IPS-11a (cell line): ENCODE measurements around the gene LCN15.
"Not testable (repeated sequence)": the region's sequence is repeated elsewhere in the genome, so short reads cannot be mapped to it uniquely, and the experiment has no call there.

Source experiments
- H3K4me3 ChIP-seq: one replicate; pipeline ENCODE4 v1.5.1; 2013; ENCODE audit warnings: low read depth, low read length, control low read depth

The LCN15 gene

DNA sequence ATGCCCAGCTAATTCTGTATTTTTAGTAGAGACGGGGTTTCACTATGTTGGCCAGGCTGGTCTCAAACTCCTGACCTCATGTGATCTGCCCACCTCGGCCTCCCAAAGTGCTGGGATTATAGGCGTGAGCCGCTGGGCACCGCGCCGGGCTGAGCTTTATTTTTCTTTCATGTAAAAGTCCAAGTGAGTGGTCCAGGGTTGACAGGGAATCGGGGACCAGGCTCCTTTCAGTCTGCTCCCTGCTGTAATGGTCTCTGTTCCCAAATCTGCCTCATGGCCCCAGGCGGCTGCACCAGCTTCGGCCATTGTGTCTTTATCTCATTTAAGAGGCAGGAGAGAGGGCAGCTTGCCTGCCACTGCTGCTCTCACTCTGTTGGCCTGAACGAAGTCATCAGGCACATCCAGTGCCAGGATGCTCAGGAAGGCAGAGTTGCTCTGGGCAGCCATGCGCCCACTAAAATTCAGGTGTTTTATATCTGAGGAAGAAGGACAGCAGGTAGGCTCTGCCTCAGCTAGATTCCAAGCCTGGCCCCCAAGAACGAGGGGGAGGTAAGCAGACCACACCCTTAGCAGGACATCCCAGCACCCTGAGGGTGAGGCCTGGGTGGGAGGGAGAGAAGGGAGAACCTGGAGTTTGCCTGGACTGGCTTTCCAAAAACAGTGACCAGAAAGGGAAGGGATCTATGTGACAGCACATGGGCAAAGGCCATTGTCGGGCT lies 30.1 kb upstream of the LCN15 start:
- H3K4me3 ChIP-seq = no peak overlapping the region

DNA sequence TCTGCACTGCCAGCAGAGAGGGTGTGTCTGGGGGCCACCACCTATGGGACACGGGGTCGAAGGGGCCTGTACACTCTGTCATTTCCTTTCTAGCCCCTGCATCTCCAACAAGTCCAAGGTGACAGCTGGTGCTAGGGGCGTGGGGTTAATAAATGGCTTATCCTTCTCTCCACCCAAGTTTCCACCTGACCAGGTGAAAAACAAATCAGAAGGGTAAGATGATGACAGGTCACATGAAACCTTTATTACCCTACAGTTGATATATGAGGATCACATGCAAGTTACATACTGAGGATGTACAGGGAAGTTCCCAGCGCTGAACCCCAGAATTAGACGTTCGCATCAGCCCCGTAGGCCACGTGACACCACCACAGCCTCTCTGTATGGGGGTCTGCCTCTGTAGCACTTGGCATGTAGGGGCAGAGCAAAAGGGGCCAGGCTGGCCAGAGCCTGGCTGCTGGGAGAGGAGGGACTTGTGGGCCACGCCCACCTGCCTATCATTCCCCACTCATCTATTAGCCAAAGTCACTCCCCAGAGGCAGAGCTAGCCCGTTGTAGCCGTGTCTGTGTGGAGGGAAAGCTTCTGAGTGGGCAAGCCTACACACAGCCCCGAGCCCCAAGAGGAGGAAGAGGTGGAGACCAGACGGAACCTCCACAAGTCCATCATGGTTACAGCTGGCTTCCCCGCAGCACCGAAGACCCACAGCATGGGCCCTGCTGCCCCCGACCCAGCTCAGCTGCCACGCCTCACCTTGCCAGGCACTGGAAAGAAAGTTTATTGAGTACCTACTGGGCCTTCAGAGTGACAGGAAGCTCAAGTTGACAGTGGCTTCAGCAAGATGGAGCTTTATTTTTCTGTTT lies 29.0 kb upstream of the LCN15 start:
- H3K4me3 ChIP-seq = no peak overlapping the region

DNA sequence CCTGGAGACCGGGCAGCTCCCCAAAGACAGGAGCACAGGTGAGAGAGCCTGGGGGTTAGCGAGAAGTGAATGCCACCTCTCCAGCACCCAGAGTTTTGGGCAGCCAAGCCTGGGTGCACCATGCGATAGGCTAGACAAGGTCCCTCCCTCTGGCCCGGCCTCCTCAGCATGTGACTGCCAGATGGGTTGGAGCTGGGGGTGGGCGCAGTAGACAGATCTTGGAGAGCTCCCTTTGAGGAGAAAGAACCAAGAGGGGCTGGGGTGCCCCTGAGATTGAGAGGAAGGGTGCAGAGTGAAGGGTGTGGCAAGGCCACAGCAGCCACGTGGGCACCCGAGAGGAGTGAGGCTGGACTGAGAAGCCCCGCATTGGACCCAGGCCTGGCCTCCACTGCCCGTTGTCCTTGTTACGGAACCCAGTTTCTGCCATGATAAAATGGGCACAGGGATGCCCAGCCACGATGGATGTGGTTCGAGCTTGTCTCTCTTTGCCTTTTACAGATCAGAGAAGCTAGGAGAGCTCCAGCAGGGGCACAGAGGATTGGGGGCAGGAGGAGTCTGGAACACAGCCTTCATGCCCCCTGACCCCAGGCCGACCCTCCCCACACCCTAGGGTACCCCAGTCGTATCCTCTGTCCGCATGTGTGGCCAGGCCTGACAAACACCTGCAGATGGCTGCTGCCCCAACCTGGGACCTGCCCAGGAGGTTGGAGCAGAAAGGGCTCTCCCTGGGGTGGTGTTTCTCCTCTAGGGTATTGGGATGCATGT lies 28.2 kb upstream of the LCN15 start:
- no peak overlapping the region for H3K4me3 ChIP-seq

DNA sequence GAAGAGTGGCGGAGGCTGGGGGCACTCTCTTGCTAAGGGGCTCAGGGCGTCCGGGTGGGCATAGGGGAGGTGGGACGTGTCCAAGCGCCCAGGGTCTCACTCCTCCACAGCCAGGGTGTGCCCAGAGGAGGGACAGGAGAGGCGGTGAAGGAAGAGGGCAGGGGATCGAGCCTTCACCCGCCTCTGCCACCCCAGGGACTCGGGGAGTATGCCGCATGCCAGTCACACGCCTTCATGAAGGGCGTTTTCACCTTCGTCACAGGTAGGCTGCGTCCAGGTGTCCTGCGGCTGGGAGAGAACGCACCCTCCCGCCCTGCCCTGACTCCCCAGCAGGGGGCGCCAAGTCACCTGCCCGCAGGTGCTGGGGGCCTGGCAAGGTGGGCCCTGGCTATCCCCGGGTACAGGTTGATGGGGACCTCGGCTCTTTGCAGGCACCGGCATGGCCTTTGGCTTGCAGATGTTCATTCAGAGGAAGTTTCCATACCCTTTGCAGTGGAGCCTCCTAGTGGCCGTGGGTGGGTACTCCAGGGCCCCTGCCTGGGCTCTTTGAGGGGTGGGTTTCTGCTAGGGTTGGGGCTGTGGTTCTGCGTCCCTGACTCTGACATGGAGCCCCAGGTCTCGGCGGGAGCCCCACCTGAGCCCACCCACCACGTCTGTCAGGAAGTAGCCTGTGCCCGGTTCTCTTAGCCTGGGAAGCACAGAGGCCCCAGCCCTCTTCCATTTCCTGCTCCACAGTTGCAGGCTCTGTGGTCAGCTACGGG lies 27.4 kb upstream of the LCN15 start:
- H3K4me3 ChIP-seq = peak overlapping the region; percentile 69

DNA sequence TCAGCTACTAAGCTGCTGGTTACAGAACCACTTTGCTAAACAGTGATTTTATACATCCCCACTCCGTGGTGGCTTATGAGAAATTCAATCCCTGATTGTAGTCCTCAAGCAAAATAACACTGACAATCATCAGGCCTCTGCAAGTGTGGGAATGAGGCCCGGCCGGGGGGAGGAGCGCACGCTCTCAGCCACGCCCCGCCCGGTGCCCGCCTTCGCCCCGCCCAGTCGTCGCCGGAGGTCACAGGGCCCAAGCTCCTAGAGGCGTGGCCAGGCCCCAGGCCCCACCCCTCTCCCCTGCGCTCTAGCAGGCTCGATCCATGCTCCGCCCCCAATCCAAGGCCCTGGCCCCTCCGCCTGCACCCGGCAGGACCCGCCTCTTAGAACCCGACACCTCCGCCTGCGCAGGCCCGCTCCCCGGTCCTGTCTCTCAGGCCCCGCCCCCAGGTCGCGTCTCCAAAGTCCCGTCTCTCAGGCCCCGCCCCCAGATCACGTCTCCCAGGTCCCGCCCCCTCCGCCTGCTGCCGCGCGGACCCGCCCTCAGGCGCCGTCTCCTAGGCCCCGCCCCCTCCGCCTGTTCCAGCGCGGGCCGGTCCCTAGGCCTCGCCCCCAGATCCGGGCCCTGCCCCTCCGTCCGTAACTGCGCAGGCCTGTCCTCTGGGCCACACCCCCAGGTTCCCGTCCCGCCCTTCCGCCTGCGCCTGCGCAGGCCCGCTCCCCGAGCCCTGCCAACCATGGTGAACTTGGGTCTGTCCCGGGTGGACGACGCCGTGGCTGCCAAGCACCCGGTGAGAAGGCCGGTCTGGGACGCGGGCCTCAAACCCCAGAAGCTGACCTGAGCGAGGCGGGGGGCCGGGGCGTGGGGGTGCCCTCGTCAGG lies 26.6 kb upstream of the LCN15 start, which contains the start of gene TMEM141:
Gene TMEM141, plus strand, starts transcription at position 705 of the 876 bp plus-strand sequence. Its CDS starts 27 bp downstream, at position 732.
- H3K4me3 ChIP-seq = peak within 1 kb of the TSS; percentile 69

DNA sequence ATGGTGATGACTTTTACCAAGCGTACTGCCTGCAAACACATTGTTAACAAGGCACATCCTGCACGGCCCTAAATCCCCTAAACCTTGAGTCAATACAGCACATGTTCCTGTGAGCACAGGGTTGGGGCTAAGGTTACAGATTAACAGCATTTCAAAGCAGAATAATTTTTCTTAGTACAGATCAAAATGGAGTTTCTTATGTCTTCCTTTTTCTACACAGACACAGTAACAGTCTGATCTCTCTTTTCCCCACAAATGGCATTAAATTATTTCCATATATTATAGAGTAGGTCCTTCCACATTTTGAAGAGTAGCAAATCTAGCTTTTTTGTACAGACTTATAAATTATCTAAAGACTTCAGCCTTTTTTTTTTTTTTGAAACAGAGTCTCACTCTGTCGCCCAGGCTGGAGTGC lies 25.2 kb upstream of the LCN15 start:
- H3K4me3 ChIP-seq = no peak overlapping the region

DNA sequence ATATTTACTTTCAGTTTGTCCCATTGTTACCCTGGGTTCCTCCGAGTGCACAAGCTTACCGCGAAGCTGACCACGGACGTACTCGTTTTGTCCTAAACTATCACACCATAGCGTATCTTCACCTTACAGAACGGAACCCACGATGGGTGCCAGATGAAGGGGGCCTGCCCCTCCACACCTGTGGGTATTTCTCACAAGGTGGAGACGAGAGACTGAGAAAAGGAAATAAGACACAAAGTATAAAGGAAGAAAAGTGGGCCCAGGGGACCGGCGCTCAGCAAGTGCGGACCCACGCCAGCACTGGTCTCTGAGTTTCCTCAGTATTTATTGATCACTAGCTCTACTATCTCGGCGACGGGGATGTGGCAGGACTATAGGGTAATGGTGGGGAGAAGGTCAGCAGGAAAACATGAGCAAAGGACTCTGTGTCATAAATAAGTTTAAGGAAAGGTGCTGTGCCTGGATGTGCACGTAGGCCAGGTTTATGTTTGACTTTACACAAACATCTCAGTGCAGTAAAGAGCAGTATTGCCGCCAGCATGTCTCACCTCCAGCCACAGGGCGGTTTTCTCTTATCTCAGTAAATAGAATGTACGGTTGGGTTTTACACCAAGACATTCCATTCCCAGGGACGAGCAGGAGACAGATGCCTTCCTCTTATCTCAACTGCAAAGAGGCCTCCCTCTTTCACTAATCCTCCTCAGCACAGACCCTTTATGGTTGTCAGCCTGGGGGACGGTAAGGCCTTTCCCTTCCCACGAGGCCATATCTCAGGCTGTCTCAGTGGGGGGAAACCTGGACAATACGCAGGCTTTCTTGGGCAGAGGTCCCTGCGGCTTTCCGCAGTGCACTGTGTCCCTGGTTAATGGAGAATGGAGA lies 24.6 kb upstream of the LCN15 start:
- not testable (repeated sequence) for H3K4me3 ChIP-seq

DNA sequence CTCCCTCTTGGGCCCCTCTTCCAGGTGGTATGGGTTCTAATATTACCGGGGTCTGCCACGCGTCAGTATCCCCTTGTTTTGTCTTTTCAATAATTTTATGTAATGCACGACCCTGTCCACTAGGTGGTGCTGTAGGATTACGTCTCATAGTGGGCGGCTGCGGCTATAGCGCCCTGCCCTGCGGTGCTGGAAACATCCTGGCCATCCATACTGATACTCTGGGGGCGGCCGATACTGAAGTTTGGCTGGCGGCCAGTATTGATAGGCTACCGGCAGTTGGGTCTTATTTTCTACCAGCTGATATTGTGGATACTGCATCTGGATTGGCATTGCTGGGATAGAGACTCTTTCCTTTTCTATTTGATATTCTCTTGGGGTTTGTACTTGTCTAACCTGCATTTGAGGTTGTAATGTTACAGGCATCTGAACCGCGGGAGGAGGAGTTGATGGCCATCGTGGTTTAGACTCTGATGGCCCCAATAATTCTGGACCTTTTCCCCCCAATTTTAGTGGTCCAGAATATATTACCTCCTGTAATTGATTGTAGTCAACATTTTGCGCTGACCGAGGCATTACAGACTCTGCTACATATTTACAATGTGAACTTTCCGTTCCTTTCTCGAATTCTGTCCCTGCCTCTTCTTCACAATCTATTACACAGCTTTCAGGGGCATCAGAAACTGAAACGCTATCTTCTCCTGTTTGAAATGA lies 23.5 kb upstream of the LCN15 start:
- no peak overlapping the region for H3K4me3 ChIP-seq

DNA sequence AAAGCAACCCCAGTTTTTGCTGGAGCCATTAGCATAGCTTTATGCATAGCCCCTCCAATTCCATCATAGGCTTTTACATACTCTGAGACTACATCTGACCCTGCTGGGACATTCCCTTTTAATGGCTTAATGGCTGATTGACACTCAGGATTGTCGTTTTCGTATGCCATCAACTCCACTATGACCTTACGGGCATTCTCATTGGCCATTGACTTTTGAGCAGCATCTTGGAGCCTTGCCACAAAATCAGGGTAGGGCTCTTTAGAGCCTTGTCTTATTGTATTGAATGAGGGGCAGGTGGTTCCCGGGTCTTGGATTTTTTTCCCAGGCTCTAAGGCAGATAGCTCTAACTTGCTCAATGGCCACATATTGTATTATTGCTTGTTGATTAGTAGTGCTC lies 22.7 kb upstream of the LCN15 start:
- not testable (repeated sequence) for H3K4me3 ChIP-seq

DNA sequence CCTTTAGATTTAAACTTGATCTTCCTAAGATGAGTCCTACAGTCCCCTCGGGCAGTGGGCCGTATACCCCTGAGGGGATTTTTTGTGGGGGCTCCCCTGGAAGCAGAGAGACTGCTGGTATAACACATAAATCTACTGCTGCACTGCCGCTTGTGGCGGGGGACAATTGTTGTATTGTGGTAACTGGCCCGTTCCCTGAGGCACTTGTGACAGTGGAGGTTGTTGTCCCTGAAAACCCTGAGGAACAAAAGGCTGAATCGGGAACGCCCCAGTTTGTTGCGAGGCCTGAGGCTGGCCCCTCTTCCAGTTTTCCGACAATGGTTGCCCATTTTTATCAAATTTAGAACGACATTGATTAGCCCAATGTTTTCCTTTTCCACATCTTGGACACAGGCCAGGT lies 22.1 kb upstream of the LCN15 start:
- H3K4me3 ChIP-seq = no peak overlapping the region

DNA sequence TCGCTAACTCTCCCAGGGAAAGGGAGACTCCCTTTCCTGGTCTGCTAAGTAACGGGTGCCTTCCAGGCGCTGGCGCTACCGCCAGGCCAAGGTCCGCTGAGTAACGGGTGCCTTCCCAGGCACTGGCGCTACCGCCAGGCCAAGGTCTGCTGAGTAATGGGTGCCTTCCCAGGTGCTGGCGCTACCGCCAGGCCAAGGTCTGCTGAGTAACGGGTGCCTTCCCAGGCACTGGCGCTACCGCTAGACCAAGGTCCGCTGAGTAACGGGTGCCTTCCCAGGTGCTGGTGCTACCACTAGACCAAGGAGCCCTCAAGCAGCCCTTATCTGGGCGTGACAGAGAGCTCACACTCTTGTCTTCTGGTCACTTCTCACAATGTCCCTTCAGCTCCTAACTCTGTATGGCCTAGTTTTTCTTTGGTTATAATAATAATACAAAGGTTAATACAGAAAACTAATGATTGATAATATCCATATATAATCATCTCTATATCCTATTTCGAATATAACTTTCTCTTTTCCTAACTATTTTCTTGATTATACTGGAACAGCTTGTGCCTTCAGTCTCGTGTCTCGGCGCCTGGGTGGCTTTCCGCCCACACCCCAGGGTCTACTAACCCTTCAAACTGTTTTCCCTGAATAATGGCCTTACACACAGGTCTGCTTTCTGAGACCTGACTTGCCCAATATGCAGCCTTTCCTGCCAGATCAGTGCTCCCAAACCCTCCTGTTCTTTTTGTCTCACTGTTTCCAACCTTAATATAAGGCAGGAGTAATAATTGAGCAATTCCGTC lies 21.4 kb upstream of the LCN15 start:
- not testable (repeated sequence) for H3K4me3 ChIP-seq

DNA sequence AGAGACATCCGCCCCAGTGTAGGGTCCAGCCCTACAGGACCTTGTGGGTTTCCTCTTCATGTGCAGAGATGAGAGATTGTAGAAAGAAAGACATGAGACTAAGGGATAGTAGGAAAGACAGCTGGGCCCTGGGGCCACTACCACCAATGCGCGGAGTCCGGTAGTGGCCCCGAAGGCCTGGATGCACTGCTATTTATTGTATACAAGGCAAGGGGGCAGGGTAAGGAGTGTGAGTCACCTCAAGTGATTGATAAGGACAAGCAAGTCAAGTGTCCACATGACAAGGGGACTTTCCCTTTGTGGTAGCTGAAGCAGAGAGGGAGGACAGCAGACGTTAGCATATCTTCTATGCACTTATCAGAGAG lies 20.7 kb upstream of the LCN15 start:
- H3K4me3 ChIP-seq = no peak overlapping the region

DNA sequence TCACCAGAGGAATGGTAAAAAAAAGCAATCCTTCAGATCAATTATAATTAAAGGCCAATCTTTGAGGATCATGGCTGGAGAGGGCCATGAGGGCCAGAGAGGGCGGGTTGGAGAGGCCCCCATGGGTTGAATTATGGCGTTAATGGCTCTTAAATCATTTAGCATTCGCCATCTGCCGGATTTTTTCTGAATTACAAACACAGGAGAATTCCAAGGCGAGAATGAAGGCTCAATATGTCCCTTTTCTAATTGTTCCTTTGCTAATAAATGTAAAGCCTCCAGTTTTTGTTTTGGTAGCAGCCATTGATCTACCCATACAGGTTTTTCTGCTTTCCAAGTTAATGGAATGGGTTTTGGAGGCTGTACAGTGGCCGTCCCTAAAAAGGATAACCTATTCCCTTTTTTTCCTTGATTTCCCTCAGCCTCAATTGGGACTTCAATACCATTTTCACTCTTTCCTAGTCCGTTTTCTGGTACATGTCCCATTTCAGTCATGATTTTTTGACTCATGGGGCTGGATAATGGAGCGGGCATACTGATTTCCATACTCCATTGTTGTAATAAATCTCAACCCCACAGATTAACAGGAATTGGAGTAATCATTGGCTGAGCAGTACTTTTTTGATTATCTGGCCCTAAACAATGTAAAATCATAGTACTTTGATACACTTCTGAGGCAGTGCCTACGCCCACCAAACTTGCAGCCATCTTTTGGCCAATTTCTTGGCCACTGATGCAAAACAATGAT lies 20.1 kb upstream of the LCN15 start:
- no peak overlapping the region for H3K4me3 ChIP-seq

DNA sequence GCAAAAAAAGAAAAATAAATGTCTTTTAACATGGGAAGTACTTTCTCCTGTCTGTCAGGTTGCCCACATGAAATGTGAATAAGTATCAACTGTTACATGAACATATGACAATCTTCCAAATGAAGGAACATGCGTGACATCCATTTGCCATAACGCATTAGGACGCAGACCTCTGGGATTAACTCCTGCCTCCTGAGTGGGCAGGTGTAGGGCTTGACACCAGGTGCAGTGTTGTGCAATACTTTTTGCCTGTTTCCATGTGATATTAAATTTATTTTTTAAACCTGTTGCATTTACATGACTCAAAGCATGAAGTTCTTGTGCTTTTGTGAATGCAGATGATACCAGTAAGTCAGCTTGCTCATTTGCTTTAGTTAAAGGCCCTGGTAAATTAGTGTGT lies 18.1 kb upstream of the LCN15 start:
- no peak overlapping the region for H3K4me3 ChIP-seq

DNA sequence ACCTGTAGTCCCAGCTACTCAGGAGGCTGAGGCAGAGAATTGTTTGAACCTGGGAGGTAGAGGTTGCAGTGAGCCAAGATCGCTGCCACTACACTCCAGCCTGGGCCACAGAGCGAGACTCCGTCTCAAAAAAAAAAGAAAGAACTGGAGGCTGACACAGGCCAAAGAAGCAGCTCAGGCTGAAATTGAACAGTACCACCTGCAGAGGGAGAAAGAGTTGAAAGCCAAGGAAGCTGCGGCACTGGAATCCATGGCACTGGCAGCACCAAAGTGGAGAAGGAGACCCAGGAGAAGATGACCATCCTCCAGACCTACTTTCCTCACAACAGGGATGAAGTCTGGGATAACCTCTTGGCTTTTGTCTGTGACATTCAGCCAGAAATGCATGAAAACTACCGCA lies 15.5 kb upstream of the LCN15 start:
- no peak overlapping the region for H3K4me3 ChIP-seq

DNA sequence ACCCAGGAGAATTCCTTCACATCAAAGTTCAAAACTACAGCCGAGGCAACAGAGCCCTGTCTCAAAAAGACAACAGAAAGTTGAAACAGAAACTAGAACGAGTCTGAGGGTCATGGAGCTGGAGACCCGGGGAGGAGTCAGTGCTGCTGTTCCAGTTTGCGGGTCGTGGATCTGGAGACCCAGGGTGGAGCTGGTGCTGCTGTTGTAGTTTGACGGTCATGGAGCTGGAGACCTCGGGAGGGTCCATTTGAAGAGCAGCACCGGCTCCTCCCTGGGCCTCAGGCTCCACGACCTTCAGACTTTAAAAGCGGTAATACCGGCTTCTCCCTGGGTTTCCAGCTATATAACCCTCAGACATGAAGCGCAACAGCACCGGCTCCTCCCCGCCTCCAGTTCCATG lies 13.0 kb upstream of the LCN15 start:
- H3K4me3 ChIP-seq = no peak overlapping the region

DNA sequence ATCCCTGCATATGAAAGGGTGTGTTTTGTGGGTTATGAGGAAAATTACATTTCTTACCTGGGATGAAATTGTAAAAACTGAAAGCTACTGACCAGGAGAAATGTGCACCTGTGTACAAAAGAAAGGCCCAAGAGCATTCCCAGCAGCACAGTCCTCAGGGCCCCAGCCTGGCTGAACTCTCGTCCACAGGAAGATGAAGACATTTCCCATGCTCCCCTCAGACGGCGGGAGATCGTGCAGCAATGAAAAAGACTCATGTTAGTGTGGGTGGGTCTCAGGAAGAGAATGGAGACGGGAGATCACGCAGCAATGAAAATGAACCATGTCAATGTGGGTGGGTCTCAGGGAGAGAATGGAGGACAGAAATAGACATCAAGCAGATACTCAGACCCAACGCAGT lies 12.6 kb upstream of the LCN15 start:
- H3K4me3 ChIP-seq = no peak overlapping the region
